ENCODE data around the gene OR4Q3.
"Not testable (repeated sequence)": the region's sequence is repeated elsewhere in the genome, so short reads cannot be mapped to it uniquely, and the experiment has no call there.

OR4Q3 gene

GRCh38 chr14:19743256-19743655, at the start of gene OR4Q3:
Gene OR4Q3 (plus strand): TSS chr14:19743571.
- DNase-seq (ENCODE audit: low read depth in 2 of 2), result no peak

- DNase-seq (ENCODE audit: low read depth in 2 of 2), result no peak
Observed at GRCh38 chr14:19729359-19729758, 14.0 kb upstream of the OR4Q3 start.

- DNase-seq (ENCODE audit: low read depth in 2 of 2), result no peak
Observed at GRCh38 chr14:19729763-19730162, 13.6 kb upstream of the OR4Q3 start.

- DNase-seq (ENCODE audit: low read depth in 2 of 2), result not testable (repeated sequence)
Observed at GRCh38 chr14:19733893-19734292, 9.5 kb upstream of the OR4Q3 start.

- not testable (repeated sequence) for DNase-seq (ENCODE audit: low read depth in 2 of 2)
Observed at GRCh38 chr14:19752316-19752715, 8.9 kb downstream of the OR4Q3 start.

GRCh38 chr14:19754172-19754571, 10.8 kb downstream of the OR4Q3 start:
- DNase-seq (ENCODE audit: low read depth in 2 of 2), result no peak

- not testable (repeated sequence) for DNase-seq (ENCODE audit: low read depth in 2 of 2)
Observed at GRCh38 chr14:19771491-19771890, 28.1 kb downstream of the OR4Q3 start.

GRCh38 chr14:19771895-19772430, 28.6 kb downstream of the OR4Q3 start:
- no peak for DNase-seq (ENCODE audit: low read depth in 2 of 2)

- not testable (repeated sequence) for DNase-seq (ENCODE audit: low read depth in 2 of 2)
Observed at GRCh38 chr14:19772454-19772853, 29.1 kb downstream of the OR4Q3 start.

GRCh38 chr14:19773204-19773603, 29.8 kb downstream of the OR4Q3 start, which contains the start of gene OR4M1:
Gene OR4M1 (plus strand): TSS chr14:19773504. CDS start chr14:19780323, 6,819 bp downstream.
- DNase-seq (ENCODE audit: low read depth in 2 of 2), result not testable (repeated sequence)

GRCh38 chr14:19775587-19775986, 32.2 kb downstream of the OR4Q3 start:
- DNase-seq (ENCODE audit: low read depth in 2 of 2), result no peak

GRCh38 chr14:19785848-19786247, 42.5 kb downstream of the OR4Q3 start:
- not testable (repeated sequence) for DNase-seq (ENCODE audit: low read depth in 2 of 2)

- DNase-seq (ENCODE audit: low read depth in 2 of 2), result not testable (repeated sequence)
Observed at GRCh38 chr14:19787318-19787717, 43.9 kb downstream of the OR4Q3 start.

GRCh38 chr14:19788150-19788549, 44.8 kb downstream of the OR4Q3 start:
- DNase-seq (ENCODE audit: low read depth in 2 of 2), result not testable (repeated sequence)

- not testable (repeated sequence) for DNase-seq (ENCODE audit: low read depth in 2 of 2)
Observed at GRCh38 chr14:19796520-19797108, 53.2 kb downstream of the OR4Q3 start.
